Measurements from ENCODE around the gene ZEB2. TPM values are rescaled to one million over a fixed set of nuclear protein-coding genes. Genes with fewer than 3 reads are reported as not detected.
A peak's percentile ranks its signal among the peaks of the same experiment; 100 is the strongest.

Gene ZEB2
- 108 TPM for total RNA-seq

DNA sequence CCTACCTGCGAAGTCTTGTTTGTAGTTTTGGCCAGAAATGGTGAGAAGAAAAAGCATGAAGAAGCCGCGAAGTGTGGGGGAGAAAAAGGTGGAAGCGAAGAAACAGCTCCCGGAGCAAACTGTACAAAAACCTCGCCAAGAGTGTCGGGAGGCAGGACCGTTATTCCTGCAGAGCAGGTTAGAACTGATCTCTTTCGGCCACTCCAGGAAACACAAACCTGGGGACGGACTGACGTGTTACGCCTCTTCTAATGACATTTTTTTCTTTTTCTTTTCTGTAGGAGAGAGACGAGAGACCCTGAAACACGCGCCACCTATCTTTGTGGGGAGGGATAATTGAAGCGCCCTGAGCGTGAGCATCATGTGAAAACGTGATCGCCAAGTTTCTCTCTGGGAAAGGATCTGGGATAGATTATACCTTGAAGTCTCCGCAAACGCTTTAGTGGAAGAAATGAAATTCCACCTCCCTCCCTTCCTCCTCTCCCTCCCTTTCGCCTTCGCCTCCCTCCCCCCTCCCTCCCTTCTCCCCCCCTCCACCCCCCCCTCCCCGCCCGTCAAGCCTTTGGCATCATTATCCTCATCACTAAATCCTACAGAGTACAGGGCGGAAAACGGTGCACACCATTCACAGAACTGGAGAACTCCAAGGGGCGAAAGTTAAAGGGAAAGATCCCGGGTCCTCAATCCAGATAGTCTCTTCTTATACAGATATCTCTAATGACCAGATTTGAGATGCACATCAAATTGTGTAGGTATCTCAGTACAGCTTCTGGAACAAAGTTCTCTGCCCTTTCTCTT lies at the start of gene ZEB2:
Gene ZEB2 (minus strand): TSS at position 186 of the 798 bp plus-strand sequence. CDS start 2,769 bp downstream, outside the sequence.
- Histone ChIP-seq H3K9ac (ENCODE audit: low read depth in 1 of 3, low read length in 3 of 3) (peak within 1 kb of the TSS; percentile 89 to 93 (median 92)), H3K27me3 (ENCODE audit: control insufficient read depth in 3 of 3, insufficient read depth in 3 of 3, low read length in 3 of 3) (no peaks in the 10 kb centered on the region), H3K27ac (ENCODE audit: low read depth, low read length) (peak within 1 kb of the TSS; percentile 96), H3K36me3 (ENCODE audit: control insufficient read depth in 3 of 3, insufficient read depth in 3 of 3, low read length in 3 of 3) (no peaks in the 10 kb centered on the region), H3K4me3 (ENCODE audit: low read length in 3 of 3) (peak within 1 kb of the TSS; percentile 75 to 84 (median 84)), H3K9me3 (ENCODE audit: control insufficient read depth in 3 of 3, low read length in 3 of 3) (no peaks in the 10 kb centered on the region), H3K4me1 (ENCODE audit: control insufficient read depth in 3 of 3, insufficient read depth in 3 of 3, low read length in 3 of 3) (peaks cover 5 to 23% (median 15%) of the 10 kb centered on the region in 3 donors)

DNA sequence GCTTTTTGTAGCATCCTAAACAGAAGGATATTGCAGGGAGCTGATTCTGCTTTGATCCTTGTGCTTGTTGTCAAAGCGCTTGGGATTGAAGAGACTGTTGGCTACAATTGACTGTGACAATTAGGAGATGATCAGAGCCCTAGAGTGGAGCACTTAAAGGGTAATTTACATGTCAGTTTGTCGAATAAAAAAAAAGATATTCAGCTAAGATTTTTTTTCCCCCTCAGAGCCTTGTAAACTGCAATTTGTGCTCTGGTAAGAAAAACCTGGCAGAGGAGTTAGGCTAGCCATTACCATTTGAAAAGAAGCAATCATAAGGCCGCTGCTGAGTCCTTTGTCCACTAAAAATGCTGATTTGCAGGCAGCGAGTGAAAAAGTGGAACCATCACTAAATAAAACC lies 47.8 kb upstream of the ZEB2 start:
- H3K4me1 ChIP-seq (ENCODE audit: control insufficient read depth in 3 of 3, insufficient read depth in 3 of 3, low read length in 3 of 3), result no peaks in the 10 kb centered on the region
- H3K27ac ChIP-seq (ENCODE audit: low read depth, low read length), result no peak overlapping the region
- H3K27me3 ChIP-seq (ENCODE audit: control insufficient read depth in 3 of 3, insufficient read depth in 3 of 3, low read length in 3 of 3), result no peaks in the 10 kb centered on the region
- H3K4me3 ChIP-seq (ENCODE audit: low read length in 3 of 3), result no peak overlapping the region
- H3K9ac ChIP-seq (ENCODE audit: low read depth in 1 of 3, low read length in 3 of 3), result no peak overlapping the region
- H3K36me3 ChIP-seq (ENCODE audit: control insufficient read depth in 3 of 3, insufficient read depth in 3 of 3, low read length in 3 of 3), result no peaks in the 10 kb centered on the region
- H3K9me3 ChIP-seq (ENCODE audit: control insufficient read depth in 3 of 3, low read length in 3 of 3), result no peaks in the 10 kb centered on the region

DNA sequence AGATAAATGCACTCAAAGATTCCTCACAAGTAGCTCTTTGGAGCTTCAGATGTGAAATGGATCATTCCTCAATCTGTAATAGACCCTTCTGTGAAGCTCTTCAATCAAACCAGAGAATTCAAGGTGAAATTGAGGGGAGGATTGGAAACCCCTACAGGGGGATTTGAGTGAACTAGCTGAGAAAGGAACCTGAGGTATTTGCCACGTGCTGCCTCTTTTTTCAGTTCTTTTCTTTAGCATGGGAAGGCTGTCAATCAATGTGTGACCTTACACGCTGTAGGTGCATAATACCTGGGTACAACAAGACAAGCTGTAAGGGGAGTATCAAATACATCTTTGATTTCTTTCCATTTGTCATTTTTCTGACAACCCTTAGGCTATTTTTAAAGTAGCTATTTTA lies 46.5 kb upstream of the ZEB2 start:
- H3K9me3 ChIP-seq (ENCODE audit: control insufficient read depth in 3 of 3, low read length in 3 of 3), result no peaks in the 10 kb centered on the region
- H3K27ac ChIP-seq (ENCODE audit: low read depth, low read length), result no peak overlapping the region
- no peak overlapping the region for H3K4me3 ChIP-seq (ENCODE audit: low read length in 3 of 3)
- no peak overlapping the region for H3K9ac ChIP-seq (ENCODE audit: low read depth in 1 of 3, low read length in 3 of 3)
- no peaks in the 10 kb centered on the region for H3K27me3 ChIP-seq (ENCODE audit: control insufficient read depth in 3 of 3, insufficient read depth in 3 of 3, low read length in 3 of 3)
- no peaks in the 10 kb centered on the region for H3K4me1 ChIP-seq (ENCODE audit: control insufficient read depth in 3 of 3, insufficient read depth in 3 of 3, low read length in 3 of 3)
- no peaks in the 10 kb centered on the region for H3K36me3 ChIP-seq (ENCODE audit: control insufficient read depth in 3 of 3, insufficient read depth in 3 of 3, low read length in 3 of 3)

DNA sequence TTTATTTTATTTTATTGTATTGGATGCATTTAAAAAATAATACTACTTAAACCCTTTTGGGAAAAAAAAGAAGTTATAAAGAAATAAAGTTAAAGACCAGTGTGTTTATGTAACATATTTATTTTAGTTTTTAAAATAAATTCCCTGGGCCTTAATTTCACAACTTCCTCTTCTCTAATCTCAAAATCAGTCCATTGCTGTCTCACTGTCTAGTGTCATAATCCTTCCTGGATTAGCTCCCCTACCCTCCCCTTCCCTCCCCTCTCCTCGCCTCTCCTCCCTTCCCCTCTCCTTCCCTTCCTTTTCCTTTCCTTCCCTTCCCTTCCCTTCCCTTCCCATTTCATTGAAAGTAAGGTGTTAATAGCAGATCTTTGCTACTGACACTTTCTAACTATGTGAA lies 40.3 kb upstream of the ZEB2 start:
- no peak overlapping the region for H3K4me3 ChIP-seq (ENCODE audit: low read length in 3 of 3)
- H3K9me3 ChIP-seq (ENCODE audit: control insufficient read depth in 3 of 3, low read length in 3 of 3), result no peaks in the 10 kb centered on the region
- no peak overlapping the region for H3K27ac ChIP-seq (ENCODE audit: low read depth, low read length)
- no peak overlapping the region for H3K9ac ChIP-seq (ENCODE audit: low read depth in 1 of 3, low read length in 3 of 3)
- no peaks in the 10 kb centered on the region for H3K27me3 ChIP-seq (ENCODE audit: control insufficient read depth in 3 of 3, insufficient read depth in 3 of 3, low read length in 3 of 3)
- H3K36me3 ChIP-seq (ENCODE audit: control insufficient read depth in 3 of 3, insufficient read depth in 3 of 3, low read length in 3 of 3), result no peaks in the 10 kb centered on the region
- no peaks in the 10 kb centered on the region for H3K4me1 ChIP-seq (ENCODE audit: control insufficient read depth in 3 of 3, insufficient read depth in 3 of 3, low read length in 3 of 3)

DNA sequence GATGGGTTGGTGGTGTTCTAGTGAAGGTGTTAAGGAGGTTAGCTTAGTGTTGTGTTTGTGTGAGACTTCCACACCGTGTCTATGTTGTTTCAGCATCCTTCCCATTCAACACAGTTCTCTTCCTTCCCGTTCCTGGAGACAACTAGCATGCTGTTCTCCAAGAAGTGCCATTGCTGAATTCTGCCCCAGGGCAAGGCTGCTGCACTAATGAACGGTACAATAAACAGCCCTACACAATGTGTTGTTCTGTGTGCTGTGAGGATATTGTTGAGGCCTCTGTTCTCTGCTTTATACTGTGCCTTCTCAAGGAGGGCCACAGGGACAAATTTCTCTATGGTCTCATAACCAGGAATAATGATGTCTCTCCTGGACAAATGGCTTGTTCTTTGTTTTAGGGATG lies 39.8 kb upstream of the ZEB2 start:
- H3K4me3 ChIP-seq (ENCODE audit: low read length in 3 of 3), result no peak overlapping the region
- no peaks in the 10 kb centered on the region for H3K27me3 ChIP-seq (ENCODE audit: control insufficient read depth in 3 of 3, insufficient read depth in 3 of 3, low read length in 3 of 3)
- H3K4me1 ChIP-seq (ENCODE audit: control insufficient read depth in 3 of 3, insufficient read depth in 3 of 3, low read length in 3 of 3), result no peaks in the 10 kb centered on the region
- no peak overlapping the region for H3K9ac ChIP-seq (ENCODE audit: low read depth in 1 of 3, low read length in 3 of 3)
- no peaks in the 10 kb centered on the region for H3K9me3 ChIP-seq (ENCODE audit: control insufficient read depth in 3 of 3, low read length in 3 of 3)
- H3K36me3 ChIP-seq (ENCODE audit: control insufficient read depth in 3 of 3, insufficient read depth in 3 of 3, low read length in 3 of 3), result no peaks in the 10 kb centered on the region
- H3K27ac ChIP-seq (ENCODE audit: low read depth, low read length), result no peak overlapping the region

DNA sequence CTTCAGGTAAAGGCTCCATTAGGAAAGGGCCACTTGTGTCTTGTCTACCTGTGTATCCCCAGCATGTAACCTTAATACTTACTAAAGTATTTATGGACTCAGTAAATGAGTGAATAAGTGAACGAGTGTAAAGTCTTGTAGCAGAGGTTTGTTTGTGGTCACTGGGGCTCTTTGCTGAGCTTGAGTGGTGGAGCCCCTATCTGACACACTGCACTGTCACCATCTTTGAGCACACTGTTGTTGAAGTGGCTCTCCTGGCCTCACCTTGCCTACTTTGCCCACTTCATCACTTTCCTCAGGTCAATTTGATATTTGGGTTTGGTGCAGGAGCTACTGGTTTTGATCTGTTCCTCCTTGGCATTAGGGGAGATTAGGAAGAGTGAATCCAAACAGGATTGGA lies 39.3 kb upstream of the ZEB2 start:
- Histone ChIP-seq H3K4me3 (ENCODE audit: low read length in 3 of 3) (no peak overlapping the region), H3K27me3 (ENCODE audit: control insufficient read depth in 3 of 3, insufficient read depth in 3 of 3, low read length in 3 of 3) (no peaks in the 10 kb centered on the region), H3K9me3 (ENCODE audit: control insufficient read depth in 3 of 3, low read length in 3 of 3) (no peaks in the 10 kb centered on the region), H3K36me3 (ENCODE audit: control insufficient read depth in 3 of 3, insufficient read depth in 3 of 3, low read length in 3 of 3) (no peaks in the 10 kb centered on the region), H3K9ac (ENCODE audit: low read depth in 1 of 3, low read length in 3 of 3) (no peak overlapping the region), H3K27ac (ENCODE audit: low read depth, low read length) (no peak overlapping the region), H3K4me1 (ENCODE audit: control insufficient read depth in 3 of 3, insufficient read depth in 3 of 3, low read length in 3 of 3) (no peaks in the 10 kb centered on the region)

DNA sequence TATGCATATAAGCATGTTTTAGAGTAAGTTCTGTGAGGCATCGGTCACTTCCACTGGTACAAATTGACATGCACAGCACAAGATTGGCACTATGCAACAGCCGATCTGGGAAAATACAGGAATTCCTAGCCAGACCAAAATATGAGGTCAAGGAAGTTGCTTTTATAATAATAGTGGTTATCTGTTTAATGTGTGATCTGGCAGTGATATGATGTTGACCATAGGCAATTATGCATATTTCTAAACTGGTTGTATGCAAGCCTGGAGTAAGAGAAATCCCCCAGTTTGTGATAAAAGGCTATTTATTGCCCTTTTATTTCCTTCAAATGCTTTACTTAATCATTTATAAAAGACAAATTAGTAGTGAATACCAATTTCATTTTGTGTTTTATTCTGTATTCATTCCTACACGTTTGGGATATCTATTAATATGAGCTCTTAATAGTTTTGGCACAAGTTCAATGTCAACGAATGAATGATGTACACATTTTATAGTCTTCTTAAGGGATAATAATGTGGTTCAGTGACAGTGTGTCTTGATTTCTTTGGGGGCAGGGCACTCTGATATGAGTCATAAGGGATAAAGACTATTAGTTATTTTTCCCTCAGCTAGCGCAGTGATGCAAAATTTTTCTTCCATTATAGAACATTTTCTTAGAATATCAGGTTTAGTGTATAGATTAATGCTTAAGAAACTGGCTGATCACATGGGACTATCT lies 34.7 kb upstream of the ZEB2 start:
- H3K36me3 ChIP-seq (ENCODE audit: control insufficient read depth in 3 of 3, insufficient read depth in 3 of 3, low read length in 3 of 3), result no peaks in the 10 kb centered on the region
- no peak overlapping the region for H3K4me3 ChIP-seq (ENCODE audit: low read length in 3 of 3)
- H3K27ac ChIP-seq (ENCODE audit: low read depth, low read length), result no peak overlapping the region
- no peaks in the 10 kb centered on the region for H3K27me3 ChIP-seq (ENCODE audit: control insufficient read depth in 3 of 3, insufficient read depth in 3 of 3, low read length in 3 of 3)
- H3K9ac ChIP-seq (ENCODE audit: low read depth in 1 of 3, low read length in 3 of 3), result no peak overlapping the region
- H3K4me1 ChIP-seq (ENCODE audit: control insufficient read depth in 3 of 3, insufficient read depth in 3 of 3, low read length in 3 of 3), result no peaks in the 10 kb centered on the region
- H3K9me3 ChIP-seq (ENCODE audit: control insufficient read depth in 3 of 3, low read length in 3 of 3), result no peaks in the 10 kb centered on the region

DNA sequence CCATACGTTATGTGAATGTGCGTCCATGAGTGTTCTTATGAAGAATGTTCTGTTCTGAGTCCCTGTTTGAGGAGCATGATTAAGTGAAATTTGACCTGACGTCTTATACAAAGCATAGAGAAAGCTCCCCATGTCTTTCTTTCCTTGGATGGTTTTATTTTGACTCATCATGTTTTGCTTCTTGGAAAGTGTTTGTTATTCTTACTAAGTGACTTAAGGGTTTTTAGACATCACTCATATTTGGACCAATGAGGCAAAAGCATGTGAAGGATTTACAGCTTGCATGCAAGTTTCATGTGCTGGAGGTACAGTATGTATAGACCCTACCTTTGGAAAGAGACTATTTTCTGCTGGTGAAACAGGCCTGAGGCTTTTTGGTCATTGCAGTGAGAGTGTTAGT lies 33.5 kb upstream of the ZEB2 start:
- H3K27me3 ChIP-seq (ENCODE audit: control insufficient read depth in 3 of 3, insufficient read depth in 3 of 3, low read length in 3 of 3), result no peaks in the 10 kb centered on the region
- no peaks in the 10 kb centered on the region for H3K4me1 ChIP-seq (ENCODE audit: control insufficient read depth in 3 of 3, insufficient read depth in 3 of 3, low read length in 3 of 3)
- H3K9ac ChIP-seq (ENCODE audit: low read depth in 1 of 3, low read length in 3 of 3), result no peak overlapping the region

DNA sequence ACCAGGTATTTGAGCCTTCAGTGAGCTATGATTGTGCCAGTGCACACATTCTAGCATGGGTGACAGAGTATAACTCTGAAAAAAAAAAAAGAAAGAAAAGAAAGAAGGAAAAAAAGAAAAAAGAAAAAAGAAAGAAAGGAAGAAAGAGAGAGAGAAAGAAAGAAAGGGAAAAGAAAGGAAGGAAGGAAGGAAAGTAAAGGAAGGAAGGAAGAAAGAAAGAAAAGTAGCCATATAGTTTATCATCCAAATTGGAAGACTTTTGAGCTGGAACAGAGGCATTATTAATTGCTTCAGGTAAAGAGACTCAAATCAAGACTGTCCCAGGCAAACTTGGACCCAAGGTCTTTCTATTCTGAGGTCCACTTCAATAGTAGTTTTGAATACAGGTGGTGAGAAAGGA lies 32.9 kb upstream of the ZEB2 start:
- Histone ChIP-seq H3K27me3 (ENCODE audit: control insufficient read depth in 3 of 3, insufficient read depth in 3 of 3, low read length in 3 of 3) (no peaks in the 10 kb centered on the region), H3K27ac (ENCODE audit: low read depth, low read length) (no peak overlapping the region), H3K36me3 (ENCODE audit: control insufficient read depth in 3 of 3, insufficient read depth in 3 of 3, low read length in 3 of 3) (no peaks in the 10 kb centered on the region), H3K9me3 (ENCODE audit: control insufficient read depth in 3 of 3, low read length in 3 of 3) (no peaks in the 10 kb centered on the region), H3K9ac (ENCODE audit: low read depth in 1 of 3, low read length in 3 of 3) (no peak overlapping the region), H3K4me1 (ENCODE audit: control insufficient read depth in 3 of 3, insufficient read depth in 3 of 3, low read length in 3 of 3) (no peaks in the 10 kb centered on the region), H3K4me3 (ENCODE audit: low read length in 3 of 3) (no peak overlapping the region)

More for the DNA sequence above, 33.5 kb upstream of the ZEB2 start:
- no peak overlapping the region for H3K27ac ChIP-seq (ENCODE audit: low read depth, low read length)
- no peaks in the 10 kb centered on the region for H3K36me3 ChIP-seq (ENCODE audit: control insufficient read depth in 3 of 3, insufficient read depth in 3 of 3, low read length in 3 of 3)
- H3K4me3 ChIP-seq (ENCODE audit: low read length in 3 of 3), result no peak overlapping the region
- H3K9me3 ChIP-seq (ENCODE audit: control insufficient read depth in 3 of 3, low read length in 3 of 3), result no peaks in the 10 kb centered on the region

DNA sequence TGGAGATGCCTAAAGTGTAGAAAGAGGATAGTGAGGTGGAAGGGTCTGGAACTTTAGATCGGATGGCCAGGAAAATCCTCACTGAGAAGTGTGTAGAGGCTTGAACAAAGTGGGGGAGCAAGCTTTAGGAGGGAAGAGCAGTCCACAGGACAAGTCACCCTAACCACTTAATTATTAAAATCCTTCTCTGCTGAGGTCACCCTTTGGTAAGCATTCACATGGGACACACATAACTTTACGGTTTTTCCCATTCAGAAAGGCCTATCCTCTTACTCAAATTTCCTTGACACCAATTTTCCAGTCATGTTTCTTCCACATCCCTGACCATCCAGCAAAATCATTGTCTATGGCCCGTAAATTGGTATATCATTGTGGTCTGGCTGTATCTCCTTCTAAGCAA lies 31.0 kb upstream of the ZEB2 start:
- H3K27me3 ChIP-seq (ENCODE audit: control insufficient read depth in 3 of 3, insufficient read depth in 3 of 3, low read length in 3 of 3), result no peaks in the 10 kb centered on the region
- H3K4me1 ChIP-seq (ENCODE audit: control insufficient read depth in 3 of 3, insufficient read depth in 3 of 3, low read length in 3 of 3), result no peaks in the 10 kb centered on the region
- no peak overlapping the region for H3K9ac ChIP-seq (ENCODE audit: low read depth in 1 of 3, low read length in 3 of 3)
- H3K27ac ChIP-seq (ENCODE audit: low read depth, low read length), result no peak overlapping the region
- no peaks in the 10 kb centered on the region for H3K9me3 ChIP-seq (ENCODE audit: control insufficient read depth in 3 of 3, low read length in 3 of 3)
- H3K4me3 ChIP-seq (ENCODE audit: low read length in 3 of 3), result no peak overlapping the region
- H3K36me3 ChIP-seq (ENCODE audit: control insufficient read depth in 3 of 3, insufficient read depth in 3 of 3, low read length in 3 of 3), result no peaks in the 10 kb centered on the region
